Measurements from ENCODE around the gene TMTC4.

TMTC4 gene

GRCh38 chr13:100674872-100675660, 471 bp upstream of the TMTC4 start:
- no peak; the same call in 1 of the 2 replicates for TF ChIP-seq CTCF (conservative IDR thresholded peaks at IDR 0.05)
- peak overlapping the region; percentile 92 for H3K27ac ChIP-seq

DNA sequence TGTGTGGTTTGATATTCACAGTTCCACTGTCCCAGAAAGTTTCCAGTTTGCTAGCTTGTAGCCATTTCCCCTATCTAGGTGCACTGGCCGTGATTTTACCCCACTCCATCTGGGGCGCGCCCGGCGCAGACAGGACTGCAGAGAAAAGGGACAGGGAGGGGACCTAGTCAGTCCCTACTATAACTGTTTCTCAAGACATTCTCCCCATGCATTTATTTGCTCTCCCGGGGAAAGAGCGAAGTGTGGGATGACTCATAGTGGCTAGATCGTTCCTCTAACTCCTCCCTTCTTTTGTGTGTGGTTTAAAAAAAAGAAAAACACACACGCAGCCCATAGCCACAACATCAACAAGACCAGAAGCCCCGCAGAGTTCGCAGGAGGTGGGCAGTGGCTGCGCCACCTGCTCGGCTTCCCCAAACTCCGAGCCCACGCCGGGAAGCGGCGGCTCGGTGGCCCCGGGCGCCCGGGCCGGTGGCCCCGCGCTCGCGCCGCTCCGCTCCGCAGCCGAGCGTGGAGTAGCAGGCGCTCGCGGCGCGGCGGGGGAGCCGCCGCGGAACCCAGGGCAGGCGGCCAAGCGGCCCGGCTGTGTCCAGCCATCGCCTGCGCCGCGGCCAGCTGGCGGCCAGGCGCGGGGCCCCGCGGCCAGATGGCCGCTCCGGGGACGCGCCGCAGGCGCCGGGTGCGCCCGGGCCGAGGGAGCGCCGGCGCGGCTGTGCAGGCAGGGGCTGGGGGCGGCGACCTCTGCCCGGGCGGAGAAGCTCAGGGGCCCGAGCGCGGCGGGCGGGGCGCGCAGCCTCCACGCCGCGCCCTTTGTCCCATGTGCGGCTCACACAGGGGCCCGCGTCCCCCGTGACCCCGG, 653 bp downstream of the TMTC4 start:
- H3K27ac ChIP-seq: peak overlapping the region; percentile 92

GRCh38 chr13:100673376-100673712, 1.3 kb downstream of the TMTC4 start:
- H3K27ac ChIP-seq: peak overlapping the region; percentile 92
- TF ChIP-seq CTCF (conservative IDR thresholded peaks at IDR 0.05): no peak

More for the DNA sequence above, 653 bp downstream of the TMTC4 start:
- no peak for TF ChIP-seq CTCF (conservative IDR thresholded peaks at IDR 0.05)

GRCh38 chr13:100671389-100672182, 3.0 kb downstream of the TMTC4 start:
- no peak overlapping the region for H3K27ac ChIP-seq
- no peak for TF ChIP-seq CTCF (conservative IDR thresholded peaks at IDR 0.05)

GRCh38 chr13:100668408-100668807, 6.2 kb downstream of the TMTC4 start:
- no peak for TF ChIP-seq CTCF (conservative IDR thresholded peaks at IDR 0.05)
- no peak overlapping the region for H3K27ac ChIP-seq

- no peak overlapping the region for H3K27ac ChIP-seq
- no peak for TF ChIP-seq CTCF (conservative IDR thresholded peaks at IDR 0.05)
Measured at GRCh38 chr13:100667894-100668293, 6.7 kb downstream of the TMTC4 start.

DNA sequence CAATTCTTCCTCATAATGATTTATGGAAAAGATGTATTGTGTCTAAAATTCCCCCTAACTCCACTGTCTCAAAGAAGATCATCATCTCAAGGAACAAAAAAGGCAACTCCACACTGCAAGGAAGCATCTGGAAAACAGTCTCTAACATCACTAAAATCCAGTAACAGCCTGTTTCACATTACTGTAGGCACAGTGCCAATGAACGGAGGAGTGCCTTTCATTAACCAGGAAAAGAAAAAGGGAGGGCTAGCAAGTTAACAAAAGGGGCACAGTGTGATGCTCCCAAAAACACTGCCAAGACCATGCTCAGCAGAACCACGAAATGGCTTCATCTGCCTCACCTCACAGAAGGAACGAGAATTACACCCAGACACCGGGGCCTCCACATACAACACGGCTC, 8.5 kb downstream of the TMTC4 start:
- TF ChIP-seq CTCF (conservative IDR thresholded peaks at IDR 0.05): no peak
- H3K27ac ChIP-seq: no peak overlapping the region
